Caco-2 (cell line): Measurements from ENCODE around the gene STARD4. TPM values are rescaled to one million over a fixed set of nuclear protein-coding genes. Genes with fewer than 3 reads are reported as not detected.

Source experiments
- BruUV-seq: library from RNA; stranded (reverse); fragments of 400-500 nt; replicated peaks from 2 replicates; lab custom pipeline; 2021; lab: Mats Ljungman, UMichigan
- CTCF ChIA-PET: fragments of 300-600 bp; sonication (Branson Sonifier 250); formaldehyde crosslinking; loops from one replicate; lab custom pipeline; 2022; ENCODE audit warnings: antibody characterized with exemption; lab: Charles Lee
- POLR2A ChIA-PET: fragments of 300-600 bp; sonication (Branson Sonifier 250); formaldehyde crosslinking; loops from one replicate; lab custom pipeline; 2022; ENCODE audit warnings: antibody characterized with exemption; lab: Charles Lee
- DNase-seq, 2 experiments: peaks; one replicate each; pipeline versions ENCODE4 v3.0.0 to v3.0.0-alpha.2; 2020 to 2022
- H3K27me3 ChIP-seq: replicated peaks from 2 replicates; pipeline ENCODE4 v1.6.0; 2011; ENCODE audit warnings: low read length; ENCODE audit not compliant: control insufficient read depth, insufficient read depth
- H3K36me3 ChIP-seq: 2 replicates; pipeline ENCODE4 v1.5.1; 2011; ENCODE audit warnings: low read length; ENCODE audit not compliant: control insufficient read depth, insufficient read depth
- H3K4me1 ChIP-seq: fragments of 250-450 bp; sonication (Bioruptor Pico); 2 replicates; pipeline ENCODE4 v1.5.1; 2020; ENCODE audit warnings: mild to moderate bottlenecking
- H3K4me3 ChIP-seq: 2 replicates; pipeline ENCODE4 v1.5.1; 2011; ENCODE audit warnings: low read depth, mild to moderate bottlenecking, control low read depth, low read length
- H3K9me3 ChIP-seq: fragments of 250-450 bp; sonication (Bioruptor Pico); 2 replicates; pipeline ENCODE4 v1.5.1; 2020; ENCODE audit warnings: mild to moderate bottlenecking, moderate library complexity
- H3K27ac Mint-ChIP-seq: one replicate; pipeline ENCODE4 v1.8.0; 2022; ENCODE audit warnings: mixed read lengths; ENCODE audit not compliant: unreplicated experiment
- H3K27me3 Mint-ChIP-seq: one replicate; pipeline ENCODE4 v1.8.0; 2022; ENCODE audit warnings: mixed read lengths; ENCODE audit not compliant: insufficient read depth, unreplicated experiment
- H3K36me3 Mint-ChIP-seq: one replicate; pipeline ENCODE4 v1.8.0; 2022; ENCODE audit warnings: mild to moderate bottlenecking, mixed read lengths; ENCODE audit not compliant: insufficient read depth, unreplicated experiment
- H3K4me1 Mint-ChIP-seq: one replicate; pipeline ENCODE4 v1.8.0; 2022; ENCODE audit warnings: low read depth, mixed read lengths; ENCODE audit not compliant: unreplicated experiment
- H3K4me3 Mint-ChIP-seq: one replicate; pipeline ENCODE4 v1.8.0; 2022; ENCODE audit warnings: mild to moderate bottlenecking, moderate library complexity, mixed read lengths; ENCODE audit not compliant: unreplicated experiment
- H3K9me3 Mint-ChIP-seq: one replicate; pipeline ENCODE4 v1.8.0; 2022; ENCODE audit warnings: mixed read lengths; ENCODE audit not compliant: unreplicated experiment
- CTCF ChIP-seq, 2 experiments: fragments of 200-600 bp in 1 of 2; IDR thresholded peaks; 1 replicate in 1 of 2; 2 replicates in 1 of 2; pipeline versions ENCODE4 v1.5.1 to v1.8.0; 2011 to 2022; ENCODE audit warnings: antibody characterized with exemption in 1 of 2, control low read depth in 1 of 2, inconsistent platforms in 1 of 2, low read depth in 1 of 2, low read length in 1 of 2, mild to moderate bottlenecking in 1 of 2, moderate library complexity in 1 of 2; ENCODE audit not compliant: insufficient read depth in 1 of 2, severe bottlenecking in 1 of 2, unreplicated experiment in 1 of 2
- intact Hi-C: fragments of 100-400 bp; cut with micrococcal nuclease; formaldehyde crosslinking; loops from one replicate; pipeline ENCODE4 v1.10.0; 2022; ENCODE audit not compliant: unreplicated experiment
- total RNA-seq: library from RNA; stranded (reverse); gene quantifications from 2 replicates; pipeline ENCODE4 v1.2.3, GENCODE V29; 2022

The STARD4 gene
- total RNA-seq, 1 experiment from 2014 or later = 113 TPM

- H3K27me3 Mint-ChIP-seq = no peaks in the 10 kb centered on the region
- Histone ChIP-seq H3K36me3 (no peaks in the 10 kb centered on the region), H3K4me3 (peak overlapping the region; percentile 26), H3K9me3 (no peaks in the 10 kb centered on the region), H3K4me1 (peaks cover 9% of the 10 kb centered on the region), H3K27me3 (no peaks in the 10 kb centered on the region)
- peak overlapping the region; percentile 91 for H3K27ac Mint-ChIP-seq
- BruUV-seq = no TSS peak
- intact Hi-C loops = loop anchor here (1.0 to 5.0 kb wide), 4 partner anchors 8 to 617 kb away; partner anchors contain the start of gene STARD4
- H3K36me3 Mint-ChIP-seq = peaks cover 10% of the 10 kb centered on the region
- CTCF ChIA-PET = no interaction called here
- H3K4me3 Mint-ChIP-seq = peak overlapping the region; percentile 71
- peaks cover 11% of the 10 kb centered on the region for H3K9me3 Mint-ChIP-seq
- DNase-seq = peak; percentile 89 to 94
- H3K4me1 Mint-ChIP-seq = peaks cover 12% of the 10 kb centered on the region
- POLR2A ChIA-PET = interaction anchor here (0.6 to 2.2 kb wide), 3 partner anchors 9 to 24 kb away, joined by 3 to 8 read pairs (median 8); partner anchors contain the start of gene STARD4
- TF ChIP-seq CTCF (IDR thresholded peaks at IDR 0.05; ENCODE audit: insufficient read depth in 1 of 2, low read depth in 1 of 2, low read length in 1 of 2, severe bottlenecking in 1 of 2, unreplicated experiment in 1 of 2) = no peak
These were observed 18.0 kb upstream of the STARD4 start for GRCh38 chr5:111530298-111530740.

GRCh38 chr5:111528056-111528455 lies 15.7 kb upstream of the STARD4 start:
- BruUV-seq = no TSS peak

DNA sequence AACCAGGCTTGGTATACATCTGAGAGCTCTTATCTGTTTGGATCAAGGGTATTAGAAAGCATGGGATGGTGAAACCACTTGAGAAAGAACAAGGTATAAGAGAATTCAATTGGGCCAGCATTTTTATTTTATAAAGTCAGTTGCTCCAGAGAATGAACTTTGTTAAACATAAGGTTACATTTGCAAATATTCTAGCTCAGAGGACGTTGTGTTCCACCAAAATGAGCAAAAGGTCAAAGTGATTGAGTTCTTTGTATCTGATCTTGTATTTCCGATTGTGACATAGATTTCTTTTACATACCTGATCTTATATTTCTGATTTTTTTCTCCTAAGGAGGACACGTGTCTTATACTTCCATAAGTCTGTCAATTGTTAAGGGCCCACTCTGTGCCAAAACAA lies 8.6 kb upstream of the STARD4 start:
- no peaks in the 10 kb centered on the region for H3K9me3 Mint-ChIP-seq
- CTCF ChIA-PET = no interaction called here
- no peaks in the 10 kb centered on the region for H3K36me3 Mint-ChIP-seq
- no peak overlapping the region for H3K4me3 ChIP-seq
- no peak overlapping the region for H3K4me3 Mint-ChIP-seq
- BruUV-seq = no TSS peak
- H3K9me3 ChIP-seq = no peaks in the 10 kb centered on the region
- peak overlapping the region; percentile 2 for H3K27ac Mint-ChIP-seq
- H3K4me1 ChIP-seq = peaks cover 21% of the 10 kb centered on the region
- H3K27me3 Mint-ChIP-seq = no peaks in the 10 kb centered on the region
- H3K4me1 Mint-ChIP-seq = peaks cover 16% of the 10 kb centered on the region
- no peak for DNase-seq
- POLR2A ChIA-PET = interaction anchor here (1.6 kb wide), 1 partner anchor 10 kb away, joined by 8 read pairs; no protein-coding TSS in a partner anchor
- no peak for TF ChIP-seq CTCF (IDR thresholded peaks at IDR 0.05; ENCODE audit: insufficient read depth in 1 of 2, low read depth in 1 of 2, low read length in 1 of 2, severe bottlenecking in 1 of 2, unreplicated experiment in 1 of 2)
- intact Hi-C loops = loop anchor here (1.0 kb wide), 1 partner anchor 9 kb away; the partner anchor contains the start of gene STARD4
- no peaks in the 10 kb centered on the region for H3K36me3 ChIP-seq
- no peaks in the 10 kb centered on the region for H3K27me3 ChIP-seq

More at GRCh38 chr5:111528056-111528455, 15.7 kb upstream of the STARD4 start:
- H3K27me3 ChIP-seq = no peaks in the 10 kb centered on the region
- H3K4me3 Mint-ChIP-seq = no peak overlapping the region
- peaks cover 10% of the 10 kb centered on the region for H3K36me3 Mint-ChIP-seq
- no peaks in the 10 kb centered on the region for H3K27me3 Mint-ChIP-seq
- intact Hi-C loops = no loop called here
- TF ChIP-seq CTCF (IDR thresholded peaks at IDR 0.05; ENCODE audit: insufficient read depth in 1 of 2, low read depth in 1 of 2, low read length in 1 of 2, severe bottlenecking in 1 of 2, unreplicated experiment in 1 of 2) = no peak
- POLR2A ChIA-PET = no interaction called here
- H3K4me1 Mint-ChIP-seq = peaks cover 12% of the 10 kb centered on the region
- CTCF ChIA-PET = no interaction called here
- H3K27ac Mint-ChIP-seq = no peak overlapping the region
- H3K9me3 ChIP-seq = no peaks in the 10 kb centered on the region
- DNase-seq = no peak
- H3K9me3 Mint-ChIP-seq = no peaks in the 10 kb centered on the region
- no peak overlapping the region for H3K4me3 ChIP-seq
- no peaks in the 10 kb centered on the region for H3K36me3 ChIP-seq
- peaks cover 9% of the 10 kb centered on the region for H3K4me1 ChIP-seq
